Prostate gland (tissue), 2 donors: Measurements from ENCODE around the gene SYDE1. TPM values are rescaled to one million over a fixed set of nuclear protein-coding genes. Genes with fewer than 3 reads are reported as not detected.

Source experiments
- DNase-seq: peaks from one replicate; pipeline ENCODE4 v3.0.0-alpha.2; 2019; ENCODE audit warnings: low spot score
- H3K27ac ChIP-seq, 2 donors: fragments of 200-600 bp; sonication (generic); 2 replicates each; pipeline ENCODE4 v1.5.1; 2017 to 2019
- H3K27me3 ChIP-seq: fragments of 200-600 bp; sonication (generic); replicated peaks from 2 replicates; pipeline ENCODE4 v1.5.1; 2019; ENCODE audit not compliant: insufficient read depth
- H3K36me3 ChIP-seq, 2 donors: fragments of 200-600 bp; sonication (generic); 1 replicate in 1 of 2; 2 replicates in 1 of 2; pipeline versions ENCODE4 v1.5.1 to v1.8.1; 2017 to 2019
- H3K4me1 ChIP-seq: fragments of 200-600 bp; sonication (generic); replicated peaks from 2 replicates; pipeline ENCODE4 v1.5.1; 2019
- H3K4me3 ChIP-seq, 2 donors: fragments of 200-600 bp; sonication (generic); 2 replicates each; pipeline ENCODE4 v1.5.1; 2017 to 2019
- H3K9me3 ChIP-seq: fragments of 200-600 bp; sonication (generic); 2 replicates; pipeline ENCODE4 v1.5.1; 2017
- CTCF ChIP-seq, 4 experiments: fragments of 200-600 bp in 2 of 4; fragments of 450-650 bp in 2 of 4; sonication (generic) in 2 of 4; IDR thresholded peaks; 1 replicate in 3 of 4; 2 replicates in 1 of 4; pipeline ENCODE4 v1.5.1; 2016 to 2019; ENCODE audit warnings: antibody characterized with exemption in 4 of 4, mild to moderate bottlenecking in 2 of 4, moderate library complexity in 2 of 4
- POLR2A ChIP-seq: fragments of 450-650 bp; IDR thresholded peaks from one replicate; pipeline ENCODE4 v1.6.1; 2016; ENCODE audit warnings: antibody characterized with exemption, mild to moderate bottlenecking
- POLR2AphosphoS5 ChIP-seq: sonication (generic); formaldehyde crosslinking; IDR thresholded peaks from one replicate; pipeline ENCODE4 v1.6.1; 2017; ENCODE audit warnings: antibody characterized with exemption
- WGBS: methylation state at CpG from one replicate; pipeline ENCODE4 v1.1.5; 2018; 5-methylcytosine and 5-hydroxymethylcytosine counted together
- intact Hi-C: fragments of 100-400 bp; cut with DNase I; formaldehyde crosslinking; loops from one replicate; pipeline ENCODE4 v1.14.2; 2022
- total RNA-seq, 2 donors: library from RNA; depleted of rRNA; stranded (reverse); fragments of >200 nt; gene quantifications; one replicate each; pipeline ENCODE4 v1.1.0, GENCODE V29; 2016

SYDE1 gene
- total RNA-seq, 2 donors from 2014 or later: 12.2 to 30.4 TPM

- Histone ChIP-seq H3K4me3 (no peak overlapping the region), H3K27ac (no peak overlapping the region), H3K36me3 (no peaks in the 10 kb centered on the region), H3K9me3 (no peaks in the 10 kb centered on the region), H3K27me3 (no peaks in the 10 kb centered on the region), H3K4me1 (no peaks in the 10 kb centered on the region)
- TF ChIP-seq POLR2A (no peak), CTCF (IDR thresholded peaks at IDR 0.05) (peak in 1 of 4 experiments; percentile 20), POLR2AphosphoS5 (peak; percentile 21)
- WGBS: 35% methylated on average over 16 of the region's 16 CpGs
- DNase-seq: peak; percentile 48
- intact Hi-C loops: no loop called here
Measured at GRCh38 chr19:15129856-15130585, 22.8 kb downstream of the SYDE1 start.

- Histone ChIP-seq H3K4me3 (no peak overlapping the region), H3K36me3 (no peaks in the 10 kb centered on the region), H3K27me3 (no peaks in the 10 kb centered on the region), H3K9me3 (no peaks in the 10 kb centered on the region), H3K4me1 (no peaks in the 10 kb centered on the region), H3K27ac (no peak overlapping the region)
- peak; percentile 52 for DNase-seq
- no peak for TF ChIP-seq POLR2A
- no peak for TF ChIP-seq CTCF (IDR thresholded peaks at IDR 0.05)
- TF ChIP-seq POLR2AphosphoS5: peak; percentile 50
- 42% methylated on average over 2 of the region's 2 CpGs for WGBS
- intact Hi-C loops: no loop called here
Measured at GRCh38 chr19:15136234-15136954, 29.2 kb downstream of the SYDE1 start.

GRCh38 chr19:15137777-15138176 lies 30.6 kb downstream of the SYDE1 start:
- no peak overlapping the region for H3K4me3 ChIP-seq
- no peaks in the 10 kb centered on the region for H3K4me1 ChIP-seq
- H3K9me3 ChIP-seq: no peaks in the 10 kb centered on the region
- H3K27me3 ChIP-seq: no peaks in the 10 kb centered on the region
- TF ChIP-seq POLR2AphosphoS5 (no peak), CTCF (IDR thresholded peaks at IDR 0.05) (no peak), POLR2A (no peak)
- DNase-seq: no peak
- H3K36me3 ChIP-seq: no peaks in the 10 kb centered on the region
- H3K27ac ChIP-seq: no peak overlapping the region
- intact Hi-C loops: no loop called here

GRCh38 chr19:15138427-15138826 lies 31.2 kb downstream of the SYDE1 start:
- WGBS: 58% methylated on average over 1 of the region's 1 CpG
- TF ChIP-seq CTCF (IDR thresholded peaks at IDR 0.05) (no peak), POLR2AphosphoS5 (no peak), POLR2A (no peak)

More at GRCh38 chr19:15138427-15138826, 31.2 kb downstream of the SYDE1 start:
- intact Hi-C loops: no loop called here
- H3K36me3 ChIP-seq: no peaks in the 10 kb centered on the region
- no peaks in the 10 kb centered on the region for H3K9me3 ChIP-seq
- DNase-seq: no peak
- H3K27me3 ChIP-seq: no peaks in the 10 kb centered on the region
- no peaks in the 10 kb centered on the region for H3K4me1 ChIP-seq
- no peak overlapping the region for H3K4me3 ChIP-seq
- H3K27ac ChIP-seq: no peak overlapping the region
